HG03558 (cell line): ENCODE results near the gene CHD9.
"Not testable (repeated sequence)": the region's sequence is repeated elsewhere in the genome, so short reads cannot be mapped to it uniquely, and the experiment has no call there.

Source experiments
- ATAC-seq: cut with Tn5 transposase; IDR thresholded peaks from one replicate; pipeline ENCODE4 v1.9.1; 2021; ENCODE audit warnings: moderate number of reproducible peaks; ENCODE audit not compliant: unreplicated experiment; ENCODE audit errors: extremely low read depth

CHD9 gene

GRCh38 chr16:53258809-53259208 is 204.0 kb downstream of the CHD9 start:
- ATAC-seq: no peak

- ATAC-seq: no peak
These were observed 206.5 kb downstream of the CHD9 start for GRCh38 chr16:53261276-53261675.

- no peak for ATAC-seq
These were observed 207.9 kb downstream of the CHD9 start for GRCh38 chr16:53262645-53263044.

GRCh38 chr16:53266156-53266555 is 211.4 kb downstream of the CHD9 start:
- ATAC-seq: no peak

GRCh38 chr16:53278498-53278897 is 223.7 kb downstream of the CHD9 start:
- not testable (repeated sequence) for ATAC-seq

GRCh38 chr16:53281280-53281679 is 226.5 kb downstream of the CHD9 start:
- no peak for ATAC-seq

- ATAC-seq: no peak
These were observed 227.1 kb downstream of the CHD9 start for GRCh38 chr16:53281859-53282258.

GRCh38 chr16:53282328-53282727 is 227.5 kb downstream of the CHD9 start:
- no peak for ATAC-seq

- ATAC-seq: no peak
These were observed 228.5 kb downstream of the CHD9 start for GRCh38 chr16:53282975-53283946.

- ATAC-seq: no peak
These were observed 230.4 kb downstream of the CHD9 start for GRCh38 chr16:53285236-53285635.

- ATAC-seq: no peak
These were observed 235.7 kb downstream of the CHD9 start for GRCh38 chr16:53290520-53290919.

GRCh38 chr16:53291757-53292392 is 237.1 kb downstream of the CHD9 start:
- no peak for ATAC-seq

GRCh38 chr16:53297477-53297876 is 242.7 kb downstream of the CHD9 start:
- ATAC-seq: no peak

- no peak for ATAC-seq
These were observed 249.5 kb downstream of the CHD9 start for GRCh38 chr16:53304334-53304733.

GRCh38 chr16:53305743-53306142 is 251.0 kb downstream of the CHD9 start:
- ATAC-seq: no peak

- ATAC-seq: no peak
These were observed 254.7 kb downstream of the CHD9 start for GRCh38 chr16:53309457-53309856.

GRCh38 chr16:53320992-53321391 is 266.2 kb downstream of the CHD9 start:
- ATAC-seq: no peak

- ATAC-seq: no peak
These were observed 269.1 kb downstream of the CHD9 start for GRCh38 chr16:53323924-53324323.

- not testable (repeated sequence) for ATAC-seq
These were observed 276.2 kb downstream of the CHD9 start for GRCh38 chr16:53330991-53331390.

- no peak for ATAC-seq
These were observed 279.8 kb downstream of the CHD9 start for GRCh38 chr16:53334581-53334980.

GRCh38 chr16:53337294-53337693 is 282.5 kb downstream of the CHD9 start:
- no peak for ATAC-seq
